ENCODE results near the gene PAK3.

DNA sequence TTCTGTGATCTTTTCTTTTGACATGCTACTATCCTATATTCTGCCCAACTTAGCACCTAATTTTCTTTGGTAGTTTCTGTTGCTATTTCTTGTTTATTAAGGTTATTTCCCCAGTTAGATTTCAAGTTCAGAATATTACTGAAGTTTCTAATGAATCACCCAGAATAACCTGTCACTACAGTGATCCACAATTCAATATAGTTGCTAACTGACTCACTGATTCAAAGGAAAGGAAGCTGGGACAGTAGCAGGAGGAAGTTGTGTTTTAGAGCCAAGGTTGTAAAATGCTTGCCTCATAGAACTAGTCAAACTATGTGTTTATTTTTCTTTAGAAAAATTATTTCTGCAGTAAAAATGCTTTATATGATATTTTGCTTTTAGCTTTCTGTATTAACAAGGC is 37.4 kb downstream of the PAK3 start:
- no peak for TF ChIP-seq POLR2A (IDR thresholded peaks at IDR 0.05; ENCODE audit: low read length)
- TF ChIP-seq GATA1 (IDR thresholded peaks at IDR 0.05; ENCODE audit: low read depth, low read length) = no peak
